SU-DHL-6 (cell line): ENCODE measurements around the gene YIPF5.

ENCODE experiments used
- CTCF ChIP-seq: fragments of 200-600 bp; sonication (generic); IDR thresholded peaks from one replicate; pipeline ENCODE4 v1.5.1; 2017; ENCODE audit warnings: antibody characterized with exemption, mild to moderate bottlenecking, low read length, moderate library complexity; ENCODE audit not compliant: insufficient read depth, poor library complexity, severe bottlenecking
- EZH2phosphoT487 ChIP-seq: fragments of 200-600 bp; sonication (generic), shearing (Covaris generic); conservative IDR thresholded peaks from 2 replicates; pipeline ENCODE4 v1.6.1; 2018; ENCODE audit warnings: mild to moderate bottlenecking, antibody characterized with exemption, low read length, moderate library complexity, mixed read lengths

GRCh38 chr5:144194144-144194543 lies 23.7 kb upstream of the YIPF5 start:
- no peak for TF ChIP-seq CTCF
- TF ChIP-seq EZH2phosphoT487 = no peak
